ENCODE data around the gene EPB41L5.

EPB41L5 gene

GRCh38 chr2:120227111-120227991, 214.5 kb downstream of the EPB41L5 start:
- DNase-seq, result no peak

- no peak for DNase-seq
Observed at GRCh38 chr2:120228503-120228902, 215.6 kb downstream of the EPB41L5 start.
